ENCODE data around the gene RBFOX2. TPM values are rescaled to one million over a fixed set of nuclear protein-coding genes. Genes with fewer than 3 reads are reported as not detected.

Gene RBFOX2
- total and polyA plus RNA-seq, 2 donors (not counting 1 experiment from before 2014, with no cell fraction given), result 173 to 190 TPM

DNA sequence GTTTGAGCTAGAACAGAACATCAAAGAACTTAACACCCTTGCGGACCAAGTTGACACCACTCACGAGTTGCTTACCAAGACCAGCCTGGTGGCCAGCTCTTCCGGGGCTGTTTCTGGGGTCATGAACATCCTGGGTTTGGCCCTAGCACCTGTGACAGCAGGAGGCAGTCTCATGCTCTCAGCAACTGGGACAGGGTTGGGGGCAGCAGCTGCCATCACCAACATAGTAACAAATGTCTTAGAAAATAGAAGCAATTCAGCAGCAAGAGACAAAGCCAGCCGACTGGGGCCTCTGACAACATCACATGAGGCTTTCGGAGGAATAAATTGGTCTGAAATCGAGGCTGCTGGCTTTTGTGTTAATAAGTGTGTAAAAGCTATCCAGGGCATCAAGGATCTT is 302.2 kb downstream of the RBFOX2 start:
- H3K4me1 ChIP-seq (ENCODE audit: control insufficient read depth, extremely low read depth, insufficient read depth, low read length), result no peaks in the 10 kb centered on the region
- H3K27me3 ChIP-seq (ENCODE audit: control insufficient read depth, insufficient read depth, low read length), result no peaks in the 10 kb centered on the region
- no peak overlapping the region for H2AFZ ChIP-seq (ENCODE audit: low read length)
- no peaks in the 10 kb centered on the region for H4K20me1 ChIP-seq (ENCODE audit: control insufficient read depth, extremely low read depth, insufficient read depth, low read length)
- H3K4me3 ChIP-seq (replicated peaks in 1 of 4; ENCODE audit: control extremely low read depth in 1 of 4, insufficient read depth in 1 of 4, low read depth in 3 of 4, low read length in 4 of 4), result no peak overlapping the region
- no peaks in the 10 kb centered on the region for H3K79me2 ChIP-seq (ENCODE audit: control insufficient read depth, insufficient read depth, low read length)
- no peak for DNase-seq (ENCODE audit: low read depth in 2 of 2)
- H3K4me2 ChIP-seq (ENCODE audit: extremely low read depth, insufficient read depth, low read length), result no peak overlapping the region
- no peaks in the 10 kb centered on the region for H3K9me3 ChIP-seq (ENCODE audit: control insufficient read depth, insufficient read depth, low read depth, low read length)
- H3K9ac ChIP-seq (ENCODE audit: insufficient read depth, low read length), result no peak overlapping the region
- H3K27ac ChIP-seq (ENCODE audit: insufficient read depth, low read length), result no peak overlapping the region
- no peak for TF ChIP-seq EZH2 (IDR thresholded peaks at IDR 0.05; ENCODE audit: low read length, missing control alignments)
- TF ChIP-seq, protein P1, sequence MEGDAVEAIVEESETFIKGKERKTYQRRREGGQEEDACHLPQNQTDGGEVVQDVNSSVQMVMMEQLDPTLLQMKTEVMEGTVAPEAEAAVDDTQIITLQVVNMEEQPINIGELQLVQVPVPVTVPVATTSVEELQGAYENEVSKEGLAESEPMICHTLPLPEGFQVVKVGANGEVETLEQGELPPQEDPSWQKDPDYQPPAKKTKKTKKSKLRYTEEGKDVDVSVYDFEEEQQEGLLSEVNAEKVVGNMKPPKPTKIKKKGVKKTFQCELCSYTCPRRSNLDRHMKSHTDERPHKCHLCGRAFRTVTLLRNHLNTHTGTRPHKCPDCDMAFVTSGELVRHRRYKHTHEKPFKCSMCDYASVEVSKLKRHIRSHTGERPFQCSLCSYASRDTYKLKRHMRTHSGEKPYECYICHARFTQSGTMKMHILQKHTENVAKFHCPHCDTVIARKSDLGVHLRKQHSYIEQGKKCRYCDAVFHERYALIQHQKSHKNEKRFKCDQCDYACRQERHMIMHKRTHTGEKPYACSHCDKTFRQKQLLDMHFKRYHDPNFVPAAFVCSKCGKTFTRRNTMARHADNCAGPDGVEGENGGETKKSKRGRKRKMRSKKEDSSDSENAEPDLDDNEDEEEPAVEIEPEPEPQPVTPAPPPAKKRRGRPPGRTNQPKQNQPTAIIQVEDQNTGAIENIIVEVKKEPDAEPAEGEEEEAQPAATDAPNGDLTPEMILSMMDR (conservative IDR thresholded peaks at IDR 0.05 in 1 of 2, IDR thresholded peaks at IDR 0.05 in 1 of 2; ENCODE audit: low read depth in 1 of 2, low read length in 2 of 2), result no peak
- no peaks in the 10 kb centered on the region for H3K36me3 ChIP-seq (ENCODE audit: control insufficient read depth, insufficient read depth, low read length)

DNA sequence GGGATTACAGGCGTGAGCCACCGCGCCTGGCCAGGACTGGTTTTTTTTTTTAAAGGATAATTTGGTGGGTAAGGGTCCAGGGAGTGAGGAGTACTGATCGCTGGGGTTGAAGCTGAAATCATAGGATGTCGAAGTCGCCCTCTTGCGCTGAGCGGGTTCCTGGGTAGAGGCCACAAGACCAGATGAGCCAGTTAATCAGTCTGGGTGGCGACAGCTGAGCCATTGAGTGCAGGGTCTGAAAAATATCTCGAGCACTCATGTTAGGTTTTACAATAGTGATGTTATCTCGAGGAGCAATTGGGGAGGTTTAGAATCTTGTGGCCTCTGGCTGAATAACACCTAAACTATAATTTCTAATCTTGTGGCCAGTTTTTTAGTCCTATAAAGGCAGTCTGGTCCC is 303.1 kb downstream of the RBFOX2 start:
- DNase-seq (ENCODE audit: low read depth in 2 of 2), result no peak
- H3K27me3 ChIP-seq (ENCODE audit: control insufficient read depth, insufficient read depth, low read length), result no peaks in the 10 kb centered on the region
- no peak for TF ChIP-seq EZH2 (IDR thresholded peaks at IDR 0.05; ENCODE audit: low read length, missing control alignments)
- TF ChIP-seq, protein P1 (conservative IDR thresholded peaks at IDR 0.05 in 1 of 2, IDR thresholded peaks at IDR 0.05 in 1 of 2; ENCODE audit: low read depth in 1 of 2, low read length in 2 of 2), result no peak
- H3K79me2 ChIP-seq (ENCODE audit: control insufficient read depth, insufficient read depth, low read length), result no peaks in the 10 kb centered on the region
- no peak overlapping the region for H2AFZ ChIP-seq (ENCODE audit: low read length)
- no peaks in the 10 kb centered on the region for H3K9me3 ChIP-seq (ENCODE audit: control insufficient read depth, insufficient read depth, low read depth, low read length)
- no peak overlapping the region for H3K27ac ChIP-seq (ENCODE audit: insufficient read depth, low read length)
- H4K20me1 ChIP-seq (ENCODE audit: control insufficient read depth, extremely low read depth, insufficient read depth, low read length), result no peaks in the 10 kb centered on the region
- H3K4me3 ChIP-seq (replicated peaks in 1 of 4; ENCODE audit: control extremely low read depth in 1 of 4, insufficient read depth in 1 of 4, low read depth in 3 of 4, low read length in 4 of 4), result no peak overlapping the region
- no peaks in the 10 kb centered on the region for H3K36me3 ChIP-seq (ENCODE audit: control insufficient read depth, insufficient read depth, low read length)
- no peak overlapping the region for H3K4me2 ChIP-seq (ENCODE audit: extremely low read depth, insufficient read depth, low read length)
- H3K4me1 ChIP-seq (ENCODE audit: control insufficient read depth, extremely low read depth, insufficient read depth, low read length), result no peaks in the 10 kb centered on the region
- no peak overlapping the region for H3K9ac ChIP-seq (ENCODE audit: insufficient read depth, low read length)

DNA sequence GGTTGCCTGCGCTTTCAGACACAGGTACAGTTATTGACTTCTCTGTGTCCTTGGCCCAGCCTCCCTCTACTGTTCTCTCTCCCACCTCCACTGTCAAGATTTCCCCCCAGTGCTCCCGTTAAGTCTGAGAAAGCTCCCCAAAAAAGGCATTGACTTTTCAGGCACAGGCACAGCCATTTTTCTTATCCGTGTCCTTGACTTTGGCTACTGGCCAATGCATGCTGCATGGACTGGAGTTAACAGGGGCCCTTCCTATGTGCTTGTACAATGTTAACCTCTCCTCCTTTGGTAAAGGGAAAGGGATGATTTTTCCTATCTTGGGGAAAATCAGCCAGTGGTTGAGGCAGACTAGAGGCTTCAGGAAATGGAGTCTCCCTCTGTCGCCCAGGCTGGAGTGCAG is 306.7 kb downstream of the RBFOX2 start:
- Histone ChIP-seq H3K4me1 (ENCODE audit: control insufficient read depth, extremely low read depth, insufficient read depth, low read length) (no peaks in the 10 kb centered on the region), H3K9ac (ENCODE audit: insufficient read depth, low read length) (no peak overlapping the region), H3K79me2 (ENCODE audit: control insufficient read depth, insufficient read depth, low read length) (no peaks in the 10 kb centered on the region), H3K4me2 (ENCODE audit: extremely low read depth, insufficient read depth, low read length) (no peak overlapping the region), H3K27me3 (ENCODE audit: control insufficient read depth, insufficient read depth, low read length) (no peaks in the 10 kb centered on the region), H4K20me1 (ENCODE audit: control insufficient read depth, extremely low read depth, insufficient read depth, low read length) (no peaks in the 10 kb centered on the region), H3K36me3 (ENCODE audit: control insufficient read depth, insufficient read depth, low read length) (no peaks in the 10 kb centered on the region), H2AFZ (ENCODE audit: low read length) (no peak overlapping the region), H3K4me3 (replicated peaks in 1 of 4; ENCODE audit: control extremely low read depth in 1 of 4, insufficient read depth in 1 of 4, low read depth in 3 of 4, low read length in 4 of 4) (no peak overlapping the region), H3K27ac (ENCODE audit: insufficient read depth, low read length) (no peak overlapping the region), H3K9me3 (ENCODE audit: control insufficient read depth, insufficient read depth, low read depth, low read length) (no peaks in the 10 kb centered on the region)
- no peak for DNase-seq (ENCODE audit: low read depth in 2 of 2)
- no peak for TF ChIP-seq EZH2 (IDR thresholded peaks at IDR 0.05; ENCODE audit: low read length, missing control alignments)
- TF ChIP-seq, protein P1 (conservative IDR thresholded peaks at IDR 0.05 in 1 of 2, IDR thresholded peaks at IDR 0.05 in 1 of 2; ENCODE audit: low read depth in 1 of 2, low read length in 2 of 2), result no peak

Measured in fibroblast of lung (primary cell).